Measurements from ENCODE around the gene ZNF117.
"Not testable (repeated sequence)": the region's sequence is repeated elsewhere in the genome, so short reads cannot be mapped to it uniquely, and the experiment has no call there.

GRCh38 chr7:64928252-64929187 lies 62.3 kb downstream of the ZNF117 start:
- TF ChIP-seq, protein P1, sequence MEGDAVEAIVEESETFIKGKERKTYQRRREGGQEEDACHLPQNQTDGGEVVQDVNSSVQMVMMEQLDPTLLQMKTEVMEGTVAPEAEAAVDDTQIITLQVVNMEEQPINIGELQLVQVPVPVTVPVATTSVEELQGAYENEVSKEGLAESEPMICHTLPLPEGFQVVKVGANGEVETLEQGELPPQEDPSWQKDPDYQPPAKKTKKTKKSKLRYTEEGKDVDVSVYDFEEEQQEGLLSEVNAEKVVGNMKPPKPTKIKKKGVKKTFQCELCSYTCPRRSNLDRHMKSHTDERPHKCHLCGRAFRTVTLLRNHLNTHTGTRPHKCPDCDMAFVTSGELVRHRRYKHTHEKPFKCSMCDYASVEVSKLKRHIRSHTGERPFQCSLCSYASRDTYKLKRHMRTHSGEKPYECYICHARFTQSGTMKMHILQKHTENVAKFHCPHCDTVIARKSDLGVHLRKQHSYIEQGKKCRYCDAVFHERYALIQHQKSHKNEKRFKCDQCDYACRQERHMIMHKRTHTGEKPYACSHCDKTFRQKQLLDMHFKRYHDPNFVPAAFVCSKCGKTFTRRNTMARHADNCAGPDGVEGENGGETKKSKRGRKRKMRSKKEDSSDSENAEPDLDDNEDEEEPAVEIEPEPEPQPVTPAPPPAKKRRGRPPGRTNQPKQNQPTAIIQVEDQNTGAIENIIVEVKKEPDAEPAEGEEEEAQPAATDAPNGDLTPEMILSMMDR (conservative IDR thresholded peaks at IDR 0.05) = not testable (repeated sequence)
- not testable (repeated sequence) for TF ChIP-seq EZH2 (IDR thresholded peaks at IDR 0.05; ENCODE audit: low read depth)

Data from PC-9 (cell line).